HEK293 (cell line): ENCODE measurements around the gene RFTN1.

Experiments
- REST ChIP-seq: fragments of 450-650 bp; formaldehyde crosslinking; IDR thresholded peaks from 2 replicates; pipeline ENCODE4 v1.5.1; 2016; ENCODE audit warnings: missing biosample characterization, missing genetic modification characterization
- SCRT1 ChIP-seq: fragments of 450-650 bp; formaldehyde crosslinking; IDR thresholded peaks from 2 replicates; pipeline ENCODE4 v1.5.1; 2016; ENCODE audit warnings: missing biosample characterization, missing genetic modification characterization, borderline replicate concordance
- SP2 ChIP-seq: fragments of 450-650 bp; formaldehyde crosslinking; IDR thresholded peaks from 2 replicates; pipeline ENCODE4 v1.5.1; 2016; ENCODE audit warnings: missing biosample characterization, missing genetic modification characterization
- TSHZ1 ChIP-seq: fragments of 450-650 bp; formaldehyde crosslinking; IDR thresholded peaks from 2 replicates; pipeline ENCODE4 v1.5.1; 2016; ENCODE audit warnings: missing biosample characterization, missing genetic modification characterization, borderline replicate concordance
- ZBTB17 ChIP-seq: fragments of 450-650 bp; formaldehyde crosslinking; IDR thresholded peaks from 2 replicates; pipeline ENCODE4 v1.5.1; 2016; ENCODE audit warnings: missing biosample characterization, missing genetic modification characterization
- ZBTB49 ChIP-seq: fragments of 450-650 bp; formaldehyde crosslinking; IDR thresholded peaks from 2 replicates; pipeline ENCODE4 v1.5.1; 2016; ENCODE audit warnings: missing biosample characterization, missing genetic modification characterization, low read depth
- ZNF174 ChIP-seq: fragments of 450-650 bp; formaldehyde crosslinking; IDR thresholded peaks from 2 replicates; pipeline ENCODE4 v1.5.0; 2017; ENCODE audit warnings: missing biosample characterization, mild to moderate bottlenecking, missing genetic modification characterization
- ZNF239 ChIP-seq: fragments of 450-650 bp; formaldehyde crosslinking; IDR thresholded peaks from 2 replicates; pipeline ENCODE4 v1.5.1; 2016; ENCODE audit warnings: missing biosample characterization, missing genetic modification characterization
- ZNF335 ChIP-seq: fragments of 450-650 bp; formaldehyde crosslinking; conservative IDR thresholded peaks from 2 replicates; pipeline ENCODE4 v1.5.1; 2016; ENCODE audit warnings: missing biosample characterization, missing genetic modification characterization
- ZNF350 ChIP-seq: fragments of 450-650 bp; formaldehyde crosslinking; IDR thresholded peaks from 2 replicates; pipeline ENCODE4 v1.5.0; 2017; ENCODE audit warnings: missing biosample characterization, mild to moderate bottlenecking, missing genetic modification characterization
- ZNF37A ChIP-seq: fragments of 450-650 bp; IDR thresholded peaks from 2 replicates; pipeline ENCODE4 v1.5.1; 2018; ENCODE audit warnings: missing biosample characterization, missing genetic modification characterization
- ZNF391 ChIP-seq: fragments of 450-650 bp; formaldehyde crosslinking; IDR thresholded peaks from 2 replicates; pipeline ENCODE4 v1.5.1; 2016; ENCODE audit warnings: low read depth, missing biosample characterization, missing genetic modification characterization, borderline replicate concordance
- ZNF501 ChIP-seq: fragments of 450-650 bp; formaldehyde crosslinking; IDR thresholded peaks from 2 replicates; pipeline ENCODE4 v1.5.1; 2016; ENCODE audit warnings: missing biosample characterization, missing genetic modification characterization
- ZNF555 ChIP-seq: fragments of 450-650 bp; formaldehyde crosslinking; conservative IDR thresholded peaks from 2 replicates; pipeline ENCODE4 v1.5.1; 2017; ENCODE audit warnings: missing biosample characterization, mild to moderate bottlenecking, missing genetic modification characterization, inconsistent platforms
- ZNF580 ChIP-seq: fragments of 450-650 bp; formaldehyde crosslinking; IDR thresholded peaks from 2 replicates; pipeline ENCODE4 v1.5.1; 2016; ENCODE audit warnings: missing biosample characterization, missing genetic modification characterization
- ZNF596 ChIP-seq: fragments of 450-650 bp; IDR thresholded peaks from 2 replicates; pipeline ENCODE4 v1.5.0; 2018; ENCODE audit warnings: missing biosample characterization, mild to moderate bottlenecking, missing genetic modification characterization, moderate library complexity
- ZNF777 ChIP-seq: fragments of 450-650 bp; formaldehyde crosslinking; IDR thresholded peaks from 2 replicates; pipeline ENCODE4 v1.5.1; 2017; ENCODE audit warnings: missing biosample characterization, missing genetic modification characterization, borderline replicate concordance
- ZNF785 ChIP-seq: fragments of 450-650 bp; formaldehyde crosslinking; IDR thresholded peaks from 2 replicates; pipeline ENCODE4 v1.5.1; 2016; ENCODE audit warnings: missing biosample characterization, missing genetic modification characterization
- ZXDB ChIP-seq: fragments of 450-650 bp; formaldehyde crosslinking; IDR thresholded peaks from 2 replicates; pipeline ENCODE4 v1.5.1; 2016; ENCODE audit warnings: missing biosample characterization, missing genetic modification characterization

RFTN1 gene

GRCh38 chr3:16514021-16514700 lies 662 bp upstream of the RFTN1 start (continued):
- no peak for TF ChIP-seq TSHZ1 (tag by site-specific recombination)
- no peak for TF ChIP-seq ZNF555
- 0 out of 2 replicates have a peak, but pooled peaks have one; percentile 11 for TF ChIP-seq ZBTB17 (tag by site-specific recombination)
- no peak for TF ChIP-seq ZBTB49 (tag by site-specific recombination)
- no peak for TF ChIP-seq ZNF37A (tag by site-specific recombination)
- TF ChIP-seq ZNF580 (tag by site-specific recombination) = 0 out of 2 replicates have a peak, but pooled peaks have one; percentile 40
- TF ChIP-seq SP2 (tag by site-specific recombination) = no peak
- TF ChIP-seq ZNF391 (tag by site-specific recombination) = no peak
- TF ChIP-seq ZXDB = no peak
- TF ChIP-seq SCRT1 = peak; percentile 81; the same call in 1 of the 2 replicates
- no peak for TF ChIP-seq ZNF350
- no peak for TF ChIP-seq ZNF777 (tag by site-specific recombination)
- no peak for TF ChIP-seq ZNF239 (tag by site-specific recombination)
- no peak for TF ChIP-seq REST (tag by site-specific recombination)
- TF ChIP-seq ZNF596 (tag by site-specific recombination) = no peak
- TF ChIP-seq ZNF335 (tag by site-specific recombination) = no peak
- TF ChIP-seq ZNF501 (tag by site-specific recombination) = no peak
- TF ChIP-seq ZNF174 (tag by site-specific recombination) = no peak
- no peak for TF ChIP-seq ZNF785 (tag by site-specific recombination)
